GM18861 (cell line): Measurements from ENCODE around the gene E2F8.
"Not testable (repeated sequence)": the region's sequence is repeated elsewhere in the genome, so short reads cannot be mapped to it uniquely, and the experiment has no call there.

Experiments
- ATAC-seq: cut with Tn5 transposase; IDR thresholded peaks from one replicate; pipeline ENCODE4 v1.9.1; 2021; ENCODE audit not compliant: unreplicated experiment

Gene E2F8, protein sequence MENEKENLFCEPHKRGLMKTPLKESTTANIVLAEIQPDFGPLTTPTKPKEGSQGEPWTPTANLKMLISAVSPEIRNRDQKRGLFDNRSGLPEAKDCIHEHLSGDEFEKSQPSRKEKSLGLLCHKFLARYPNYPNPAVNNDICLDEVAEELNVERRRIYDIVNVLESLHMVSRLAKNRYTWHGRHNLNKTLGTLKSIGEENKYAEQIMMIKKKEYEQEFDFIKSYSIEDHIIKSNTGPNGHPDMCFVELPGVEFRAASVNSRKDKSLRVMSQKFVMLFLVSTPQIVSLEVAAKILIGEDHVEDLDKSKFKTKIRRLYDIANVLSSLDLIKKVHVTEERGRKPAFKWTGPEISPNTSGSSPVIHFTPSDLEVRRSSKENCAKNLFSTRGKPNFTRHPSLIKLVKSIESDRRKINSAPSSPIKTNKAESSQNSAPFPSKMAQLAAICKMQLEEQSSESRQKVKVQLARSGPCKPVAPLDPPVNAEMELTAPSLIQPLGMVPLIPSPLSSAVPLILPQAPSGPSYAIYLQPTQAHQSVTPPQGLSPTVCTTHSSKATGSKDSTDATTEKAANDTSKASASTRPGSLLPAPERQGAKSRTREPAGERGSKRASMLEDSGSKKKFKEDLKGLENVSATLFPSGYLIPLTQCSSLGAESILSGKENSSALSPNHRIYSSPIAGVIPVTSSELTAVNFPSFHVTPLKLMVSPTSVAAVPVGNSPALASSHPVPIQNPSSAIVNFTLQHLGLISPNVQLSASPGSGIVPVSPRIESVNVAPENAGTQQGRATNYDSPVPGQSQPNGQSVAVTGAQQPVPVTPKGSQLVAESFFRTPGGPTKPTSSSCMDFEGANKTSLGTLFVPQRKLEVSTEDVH

DNA sequence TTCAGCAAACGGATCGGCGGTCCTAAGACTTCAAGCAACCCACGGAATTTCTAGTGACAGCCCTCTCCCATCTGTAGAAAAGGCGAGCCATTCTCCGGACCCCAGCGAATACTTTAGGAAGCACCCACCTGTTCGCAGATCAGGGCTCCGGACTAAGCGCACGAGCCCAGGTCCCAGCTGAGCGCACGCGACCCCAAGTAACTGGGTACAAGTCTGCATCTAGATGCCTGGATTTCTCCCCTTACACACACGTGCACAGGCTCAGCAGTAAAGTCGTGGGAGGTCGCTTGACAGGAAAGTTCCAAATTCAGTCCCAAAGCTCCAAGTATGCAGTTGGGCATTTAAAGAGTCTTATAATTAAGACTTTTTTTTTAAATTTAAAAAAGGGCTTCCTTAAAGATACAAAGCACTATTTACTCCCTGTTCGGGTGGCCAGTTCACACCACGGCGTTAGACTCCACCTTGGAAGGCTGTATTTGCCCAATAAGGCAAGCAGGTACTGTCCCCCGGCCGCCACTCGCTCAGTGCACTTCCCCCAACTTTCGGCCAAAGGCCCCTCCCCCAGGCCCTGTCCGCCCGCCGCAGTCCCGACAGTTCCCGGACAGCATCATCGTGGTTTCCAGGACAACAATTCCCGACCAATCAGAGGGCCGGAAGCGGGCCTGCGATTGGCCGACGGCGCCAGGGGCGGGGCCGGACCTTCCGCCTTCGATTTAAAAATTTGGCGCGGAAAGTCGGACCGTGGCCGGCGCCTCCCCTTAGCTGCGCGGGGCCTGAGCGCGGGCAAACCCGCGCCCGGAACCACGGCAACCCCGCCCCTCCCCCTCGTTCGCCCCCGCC, at the start of gene E2F8:
E2F8 (minus strand) TSS at position 526 of the 840 bp plus-strand sequence. CDS start 824 bp downstream, outside the sequence.
- ATAC-seq: peak; percentile 84

DNA sequence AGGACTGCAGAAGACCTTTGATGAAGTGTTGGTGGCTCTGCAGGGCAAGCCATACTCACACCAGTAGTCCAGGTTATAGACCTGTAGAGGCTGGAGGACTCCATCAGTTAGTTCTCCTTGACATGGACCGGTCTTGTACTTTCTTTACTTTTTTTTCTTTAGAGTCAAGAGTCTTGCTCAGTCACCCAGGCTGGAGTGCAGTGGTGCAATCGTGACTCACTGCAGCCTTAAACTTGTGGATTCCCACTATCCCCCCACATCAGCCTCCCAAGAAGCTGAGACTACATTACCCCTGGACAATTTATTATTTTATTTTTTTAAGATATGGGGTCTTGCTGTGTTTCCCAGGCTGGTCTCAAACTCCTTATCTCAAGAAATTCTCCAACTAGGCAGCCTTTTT, 49.6 kb upstream of the E2F8 start:
- ATAC-seq: no peak

DNA sequence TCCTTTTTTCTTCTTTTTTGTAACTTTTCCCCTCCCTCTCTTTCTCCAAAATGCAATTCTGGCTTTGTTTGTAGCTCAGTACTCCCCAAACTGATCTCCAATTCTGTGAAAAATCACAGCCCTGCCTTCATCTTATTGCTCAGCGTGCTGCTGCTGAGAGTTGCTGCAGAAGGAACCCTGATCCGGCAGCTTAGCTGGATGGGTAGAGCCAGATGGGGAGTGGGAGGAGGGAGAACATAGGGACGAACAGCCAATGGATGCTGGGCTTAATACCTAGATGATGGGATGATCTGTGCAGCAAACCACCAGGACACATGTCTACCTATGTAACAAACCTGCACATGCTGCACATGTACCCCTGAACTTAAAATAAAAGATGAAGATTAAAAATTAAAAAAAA, 47.5 kb upstream of the E2F8 start:
- no peak for ATAC-seq

DNA sequence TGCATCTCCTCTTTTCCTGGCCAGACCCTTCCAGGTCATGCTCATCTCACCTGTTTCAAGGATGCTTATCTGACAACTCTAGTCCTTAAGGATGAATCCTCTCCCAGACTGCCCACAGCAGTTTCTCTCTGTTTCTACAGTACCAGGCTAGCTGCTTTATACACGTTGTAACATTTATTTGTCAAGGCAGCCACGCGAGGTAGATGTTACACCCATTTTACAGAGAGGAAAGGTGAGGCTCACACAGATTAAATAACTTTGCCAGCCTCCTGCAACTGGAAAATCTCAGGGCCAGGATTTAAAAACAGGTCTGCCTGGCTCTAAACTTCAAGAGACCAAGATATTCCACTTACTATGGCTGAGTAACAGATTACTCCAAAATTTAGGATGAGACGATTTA, 45.7 kb upstream of the E2F8 start:
- no peak for ATAC-seq

DNA sequence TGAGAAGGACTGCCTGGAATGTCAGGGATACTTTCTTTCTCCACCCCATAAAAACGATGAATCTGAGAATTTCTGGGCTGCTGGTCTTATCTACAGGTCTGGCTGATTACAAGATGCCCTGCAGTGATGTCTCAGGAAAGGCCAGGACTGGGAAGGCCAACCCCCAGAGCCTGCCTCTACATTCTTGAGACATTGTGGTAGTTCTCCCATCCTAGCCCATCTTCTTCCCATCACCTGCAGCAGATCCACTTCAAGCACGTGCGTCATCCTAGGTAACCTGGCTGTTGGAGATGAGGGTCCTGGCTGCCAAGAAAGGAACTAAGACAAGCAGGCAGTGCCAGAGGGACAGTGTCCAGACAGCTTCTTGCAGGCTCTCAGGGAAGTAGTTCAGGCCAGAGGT, 44.1 kb upstream of the E2F8 start:
- ATAC-seq: no peak

DNA sequence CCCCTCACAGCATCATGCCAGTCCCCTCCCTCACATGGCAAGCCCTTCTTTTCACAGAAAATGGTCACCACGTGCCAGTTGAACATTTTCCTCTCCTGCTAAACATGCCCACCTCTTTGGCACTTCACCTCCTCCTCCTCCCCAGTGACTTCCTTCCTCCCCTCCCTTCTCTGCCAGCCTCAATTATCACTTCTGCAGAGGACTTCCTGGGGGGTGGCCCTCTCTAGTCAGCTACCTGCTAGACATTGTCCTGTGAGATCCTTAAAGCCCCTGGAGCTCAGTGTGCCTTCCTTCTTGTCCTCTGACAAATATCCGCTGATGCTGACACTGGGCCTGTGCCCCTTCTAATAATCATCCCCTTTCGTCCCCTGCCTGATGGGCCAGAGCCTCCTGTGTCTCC, 43.2 kb upstream of the E2F8 start:
- no peak for ATAC-seq

DNA sequence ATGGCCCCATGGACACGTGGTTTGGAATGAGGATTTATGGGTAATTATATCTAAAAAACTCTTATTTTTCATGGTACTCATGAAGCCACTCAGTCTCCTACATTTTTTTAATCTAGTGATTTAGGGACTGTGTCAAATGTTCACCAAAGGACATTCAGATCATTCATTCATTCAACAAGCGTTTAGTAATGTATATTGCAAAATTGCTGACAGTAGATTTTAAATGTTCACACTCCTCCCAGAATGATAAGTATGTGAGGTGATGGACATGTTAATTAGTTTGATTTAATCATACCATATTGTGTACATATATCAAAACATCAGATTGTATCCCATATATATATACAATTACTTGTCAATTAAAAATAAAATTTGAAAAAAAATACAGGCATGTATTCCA, 40.8 kb upstream of the E2F8 start:
- ATAC-seq: no peak

DNA sequence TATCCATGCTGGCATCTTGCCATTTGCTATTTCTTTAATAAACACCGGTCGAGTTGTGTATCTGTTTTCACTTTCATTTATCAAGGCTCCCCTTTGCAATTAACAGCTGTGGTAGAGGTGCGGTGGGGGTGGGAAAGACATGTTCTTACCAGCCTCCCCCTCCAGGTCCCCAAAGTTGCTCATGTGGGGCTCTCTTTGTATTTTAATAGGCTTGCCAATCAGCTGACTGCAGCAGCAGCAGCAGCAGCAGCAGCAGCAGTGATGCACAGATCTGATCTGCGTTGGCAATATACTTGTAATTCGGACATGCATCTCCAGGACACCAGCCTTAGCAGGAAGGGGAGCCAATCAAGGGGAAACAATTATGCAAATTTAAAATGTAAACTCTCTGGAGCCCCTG, 40.3 kb upstream of the E2F8 start:
- ATAC-seq: no peak

DNA sequence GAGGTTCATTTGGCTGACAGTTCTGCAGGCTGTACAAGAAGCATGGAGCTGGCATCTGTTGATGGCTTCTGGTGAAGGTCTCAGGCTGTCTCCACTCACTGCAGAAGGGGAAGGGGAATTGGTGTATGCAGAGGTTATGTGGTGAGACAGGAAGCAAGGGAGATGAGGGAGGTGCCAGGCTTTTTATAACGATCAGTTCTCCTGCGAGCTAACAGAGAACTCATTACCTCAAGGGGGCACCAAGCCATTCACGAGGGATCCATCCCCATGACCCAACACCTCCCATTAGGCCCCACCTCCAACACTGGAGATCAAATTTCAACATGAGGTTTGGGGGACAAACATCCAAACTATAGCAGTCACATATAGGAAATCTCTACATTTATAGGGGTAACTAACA, 38.7 kb upstream of the E2F8 start:
- ATAC-seq: no peak

DNA sequence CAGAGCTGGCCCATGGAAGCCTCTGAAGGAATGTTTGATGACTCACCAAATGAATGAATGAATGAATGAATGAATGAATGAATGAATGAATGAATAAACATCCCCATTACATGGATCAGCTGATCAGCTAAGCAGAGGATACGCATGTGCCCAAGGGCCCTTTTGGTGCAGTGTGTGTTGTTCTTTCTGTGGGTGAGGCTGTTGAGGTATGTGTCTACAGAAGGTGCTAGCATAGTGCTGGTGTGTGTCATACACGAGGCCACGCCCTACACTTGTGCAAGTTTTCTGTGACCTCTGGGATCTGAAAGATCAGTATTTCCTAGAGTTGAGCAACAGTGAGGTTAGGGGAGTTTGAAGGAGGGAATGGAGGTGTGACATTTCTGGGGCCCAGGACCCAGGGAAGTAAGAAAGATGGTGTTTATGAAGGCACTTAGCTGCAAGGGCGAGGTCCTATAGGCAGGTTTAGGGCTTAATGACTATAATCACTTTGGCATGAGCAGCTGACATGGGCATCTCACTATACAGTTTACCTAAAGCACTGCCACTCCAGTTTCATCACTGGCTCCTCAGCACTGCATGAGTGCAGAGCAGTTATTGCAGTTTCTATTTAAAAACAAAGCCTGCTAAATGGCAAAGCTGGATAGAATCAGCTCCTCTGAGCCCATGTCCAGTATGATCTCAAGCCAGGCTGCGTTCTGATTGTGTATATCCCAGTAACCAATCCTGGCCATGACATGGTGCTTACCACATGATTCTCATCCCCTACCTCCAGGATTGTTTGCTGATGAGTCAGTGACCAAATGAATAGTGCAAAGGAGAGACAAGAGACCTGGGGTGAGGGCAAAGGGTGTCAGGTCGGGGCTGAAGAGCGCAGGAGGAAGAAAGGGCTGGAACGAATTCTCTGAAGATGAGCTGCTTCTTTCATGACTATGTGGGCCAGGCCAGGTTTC, 36.4 kb upstream of the E2F8 start:
- ATAC-seq: no peak

DNA sequence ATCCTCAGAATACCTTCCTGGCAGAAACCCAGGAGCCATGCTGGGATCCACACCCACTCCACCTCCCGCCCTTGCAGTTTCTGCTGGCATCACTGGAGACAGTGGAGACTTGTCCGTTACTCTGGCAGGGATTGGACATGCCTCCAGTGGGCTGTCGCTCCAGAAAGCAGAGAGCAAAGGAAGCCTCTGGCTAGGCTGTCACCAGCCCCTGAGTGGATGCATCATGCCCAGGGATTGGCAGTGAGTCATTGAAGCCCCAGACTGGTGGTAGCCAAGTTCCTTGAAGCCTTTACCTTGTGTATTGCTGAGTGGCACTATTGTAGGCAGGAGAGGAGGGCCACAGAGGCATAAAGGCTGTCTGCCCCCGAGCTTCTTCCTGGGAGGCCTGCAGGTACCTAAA, 34.8 kb upstream of the E2F8 start:
- ATAC-seq: no peak

DNA sequence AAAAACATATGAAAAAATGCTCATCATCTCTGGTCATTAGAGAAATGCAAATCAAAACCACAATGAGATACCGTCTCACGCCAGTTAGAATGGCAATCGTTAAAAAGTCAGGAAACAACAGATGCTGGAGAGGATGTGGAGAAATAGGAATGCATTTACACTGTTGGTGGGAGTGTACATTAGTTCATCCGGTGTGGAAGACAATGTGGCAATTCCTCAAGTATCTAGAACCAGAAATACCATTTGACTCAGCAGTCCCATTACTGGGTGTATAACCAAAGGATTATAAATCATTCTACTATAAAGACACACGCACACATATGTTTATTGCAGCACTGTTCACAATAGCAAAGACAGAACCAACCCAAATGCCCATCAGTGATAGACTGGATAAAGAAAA, 32.5 kb upstream of the E2F8 start:
- not testable (repeated sequence) for ATAC-seq

DNA sequence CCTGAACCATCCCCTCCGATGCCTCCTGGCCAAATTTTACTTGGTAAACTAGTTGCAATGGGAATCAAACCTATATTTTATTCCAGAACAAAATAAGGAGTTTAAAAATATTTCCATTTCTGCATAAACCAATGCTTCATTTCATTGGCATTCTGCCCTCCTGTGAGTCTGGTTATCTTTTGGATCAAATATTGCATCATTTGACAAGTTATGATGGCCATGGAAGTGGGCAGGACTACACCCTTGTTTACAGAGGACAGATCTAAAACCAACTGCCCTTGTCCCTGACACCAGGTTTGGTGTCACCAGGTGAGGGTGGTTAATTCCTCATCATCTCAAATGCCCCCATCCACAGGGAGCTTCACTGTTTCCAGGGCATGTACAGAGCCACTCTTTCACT, 28.2 kb upstream of the E2F8 start:
- no peak for ATAC-seq

DNA sequence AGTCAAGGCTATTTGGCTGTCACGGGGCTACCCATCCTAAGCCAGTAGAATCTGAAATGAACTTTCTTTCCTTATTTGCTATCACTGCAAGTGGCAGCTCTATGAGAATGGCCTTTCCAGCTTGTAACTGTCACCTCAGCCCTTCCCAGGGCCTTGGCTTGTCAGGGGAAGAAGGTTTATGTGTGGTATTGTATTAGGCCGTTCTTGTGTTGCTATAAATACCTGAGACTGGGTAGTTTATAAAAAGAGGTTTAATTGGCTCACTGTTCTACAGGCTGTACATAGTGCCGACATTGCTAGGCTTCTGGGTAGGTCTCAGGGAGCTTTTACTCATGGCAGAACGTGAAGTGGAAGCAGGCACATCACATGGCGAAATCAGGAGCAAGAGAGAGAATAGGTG, 26.8 kb upstream of the E2F8 start:
- ATAC-seq: no peak

DNA sequence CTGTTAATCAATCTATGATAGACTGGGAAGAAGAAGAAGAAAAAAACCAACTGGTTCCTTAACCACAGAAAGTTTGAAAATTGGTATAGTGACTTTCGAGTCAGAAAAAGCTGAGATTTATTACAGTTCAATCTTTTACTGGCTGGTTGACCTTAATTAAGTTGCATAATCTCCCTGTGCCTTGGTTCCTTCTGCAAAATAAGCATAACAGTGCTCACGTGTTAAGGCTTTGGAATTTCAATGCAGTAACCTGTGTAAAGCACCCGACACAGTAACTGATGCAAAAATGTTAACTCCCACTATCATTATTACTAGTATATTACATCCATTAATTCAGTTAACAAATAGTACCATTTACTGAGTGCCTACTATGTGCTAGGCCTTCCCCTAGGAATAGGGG, 22.6 kb upstream of the E2F8 start:
- no peak for ATAC-seq

DNA sequence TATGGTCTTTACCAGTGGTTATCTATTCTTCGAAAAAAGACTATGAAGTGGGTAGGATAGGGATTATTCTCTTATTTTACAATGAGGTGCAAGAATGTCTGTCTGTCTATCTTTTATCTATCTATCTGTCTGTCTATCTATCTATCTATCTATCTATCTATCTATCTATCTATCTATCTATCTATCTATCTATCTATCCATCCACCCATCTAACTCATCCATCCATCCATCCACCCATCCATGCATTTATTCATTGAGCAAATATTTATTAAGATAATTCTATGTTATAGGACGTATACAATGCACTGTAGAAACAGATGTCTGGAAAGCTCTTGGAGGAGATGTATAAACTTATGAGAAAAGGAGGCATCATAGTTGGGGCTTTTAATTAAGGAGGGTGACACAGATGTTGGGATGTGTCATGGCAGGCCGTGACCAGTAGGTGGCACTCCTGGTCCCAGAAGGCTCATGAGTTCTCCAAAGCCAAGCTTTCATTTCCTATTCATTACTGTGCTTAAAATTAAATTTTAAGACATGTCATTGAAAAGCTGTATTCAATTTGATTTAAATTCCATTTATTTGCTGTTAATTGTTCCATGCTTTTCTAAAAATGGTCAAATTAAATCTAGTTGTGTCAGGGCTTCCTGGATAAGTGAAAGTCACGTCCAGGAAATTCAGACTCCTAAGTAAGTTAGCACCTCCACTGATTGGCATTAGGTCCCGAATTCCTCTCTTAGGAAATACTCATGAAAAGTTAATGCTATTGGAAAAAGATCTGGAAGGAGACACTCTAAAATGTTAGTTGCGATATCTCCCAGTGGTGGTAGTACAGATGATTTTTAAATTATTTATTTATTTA, 19.0 kb upstream of the E2F8 start:
- peak; percentile 54 for ATAC-seq

DNA sequence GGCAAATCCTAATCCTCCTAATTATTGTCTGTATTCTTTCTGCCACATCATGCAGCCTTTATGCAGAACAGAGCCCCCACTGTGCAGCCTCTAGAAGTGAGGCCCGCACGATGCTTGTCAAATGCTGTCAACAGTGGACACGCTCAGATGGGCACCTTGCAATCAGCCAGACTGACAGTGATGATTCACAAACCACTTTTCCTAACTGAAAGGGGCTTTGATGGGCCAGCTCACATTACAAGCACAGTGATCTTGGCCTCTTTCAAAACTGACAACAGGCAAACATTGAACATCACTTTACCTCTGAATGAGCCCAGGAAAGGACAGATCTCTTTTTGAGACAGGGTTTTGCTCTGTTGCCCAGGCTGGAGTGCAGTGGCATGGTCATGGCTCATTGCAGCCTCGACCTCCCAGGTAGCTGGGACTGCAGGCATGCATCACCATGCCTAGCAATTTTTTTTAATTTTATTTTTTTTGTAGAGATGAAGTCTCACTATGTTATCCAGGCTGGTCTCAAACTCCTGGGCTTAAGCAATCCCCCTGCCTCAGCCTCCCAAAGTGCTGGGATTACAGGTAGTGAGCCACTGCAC, 18.0 kb upstream of the E2F8 start:
- ATAC-seq: no peak

DNA sequence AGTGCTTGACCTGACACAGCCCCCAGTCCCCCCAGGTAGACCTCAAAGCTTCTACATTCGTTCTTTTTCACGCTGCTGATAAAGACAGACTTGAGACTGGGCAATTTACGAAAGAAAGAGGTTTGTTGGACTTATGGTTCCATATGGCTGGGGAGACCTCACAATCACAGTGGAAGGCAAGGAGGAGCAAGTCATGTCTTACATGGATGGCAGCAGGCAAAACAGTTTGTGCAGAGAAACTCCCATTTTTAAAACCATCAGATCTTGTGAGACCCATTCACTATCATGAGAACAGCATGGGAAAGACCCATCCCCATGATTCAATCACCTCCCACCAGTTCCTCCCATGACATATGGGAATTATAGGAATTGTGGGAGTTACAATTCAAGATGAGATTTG, 13.7 kb upstream of the E2F8 start:
- not testable (repeated sequence) for ATAC-seq

DNA sequence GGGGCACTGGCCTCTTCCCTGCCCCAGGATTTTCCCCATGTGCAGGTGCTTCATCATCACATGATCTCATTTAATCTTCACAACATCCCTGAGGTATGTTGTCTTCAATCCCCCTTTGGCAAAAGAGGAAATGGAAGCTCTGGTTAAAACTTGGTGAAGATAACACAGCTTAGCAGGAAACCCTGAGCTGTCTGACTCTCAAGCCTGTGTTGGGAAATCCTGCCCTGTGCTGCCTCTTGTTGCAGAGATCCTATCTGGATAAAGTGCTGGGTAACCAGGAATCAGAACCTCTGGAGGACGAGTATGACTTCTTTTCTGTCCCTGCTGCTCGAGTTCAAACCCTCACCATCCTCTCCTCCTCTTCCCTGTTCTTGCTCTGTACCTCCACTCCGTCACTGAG, 13.1 kb upstream of the E2F8 start:
- no peak for ATAC-seq
